Neural progenitor cell (in vitro differentiated cells): ENCODE data around the gene USP17L29.
"Not testable (repeated sequence)": the region's sequence is repeated elsewhere in the genome, so short reads cannot be mapped to it uniquely, and the experiment has no call there.

ENCODE experiments used
- EZH2 ChIP-seq: fragments of 200-600 bp; sonication (generic); IDR thresholded peaks from 2 replicates; pipeline ENCODE4 v1.6.1; 2017; ENCODE audit warnings: antibody characterized with exemption, mild to moderate bottlenecking, moderate library complexity
- EZH2phosphoT487 ChIP-seq: fragments of 200-600 bp; sonication (generic); IDR thresholded peaks from 2 replicates; pipeline ENCODE4 v1.6.1; 2017; ENCODE audit warnings: antibody characterized with exemption
- TF ChIP-seq, protein P1 (sequence below): fragments of 200-600 bp; sonication (generic); IDR thresholded peaks from 2 replicates; pipeline ENCODE4 v1.5.1; 2017; ENCODE audit warnings: antibody characterized with exemption, mild to moderate bottlenecking

DNA sequence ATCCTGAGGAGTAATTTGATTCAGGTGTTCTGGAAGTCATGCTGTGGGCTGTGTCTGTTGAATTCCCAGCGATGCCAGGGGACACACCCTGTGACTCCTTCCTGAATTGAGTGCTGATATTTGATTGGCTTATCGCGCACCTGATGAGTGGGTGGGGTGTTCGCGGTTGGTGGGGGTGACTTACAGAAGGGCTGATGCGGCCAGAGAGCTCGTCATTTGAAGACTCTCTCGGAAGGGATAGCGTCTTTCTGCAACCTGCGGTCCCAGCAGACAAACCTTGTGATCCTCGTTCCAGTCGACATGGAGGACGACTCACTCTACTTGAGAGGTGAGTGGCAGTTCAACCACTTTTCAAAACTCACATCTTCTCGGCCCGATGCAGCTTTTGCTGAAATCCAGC is 9.4 kb downstream of the USP17L29 start, which contains the start of gene USP17L30:
- TF ChIP-seq, protein P1, sequence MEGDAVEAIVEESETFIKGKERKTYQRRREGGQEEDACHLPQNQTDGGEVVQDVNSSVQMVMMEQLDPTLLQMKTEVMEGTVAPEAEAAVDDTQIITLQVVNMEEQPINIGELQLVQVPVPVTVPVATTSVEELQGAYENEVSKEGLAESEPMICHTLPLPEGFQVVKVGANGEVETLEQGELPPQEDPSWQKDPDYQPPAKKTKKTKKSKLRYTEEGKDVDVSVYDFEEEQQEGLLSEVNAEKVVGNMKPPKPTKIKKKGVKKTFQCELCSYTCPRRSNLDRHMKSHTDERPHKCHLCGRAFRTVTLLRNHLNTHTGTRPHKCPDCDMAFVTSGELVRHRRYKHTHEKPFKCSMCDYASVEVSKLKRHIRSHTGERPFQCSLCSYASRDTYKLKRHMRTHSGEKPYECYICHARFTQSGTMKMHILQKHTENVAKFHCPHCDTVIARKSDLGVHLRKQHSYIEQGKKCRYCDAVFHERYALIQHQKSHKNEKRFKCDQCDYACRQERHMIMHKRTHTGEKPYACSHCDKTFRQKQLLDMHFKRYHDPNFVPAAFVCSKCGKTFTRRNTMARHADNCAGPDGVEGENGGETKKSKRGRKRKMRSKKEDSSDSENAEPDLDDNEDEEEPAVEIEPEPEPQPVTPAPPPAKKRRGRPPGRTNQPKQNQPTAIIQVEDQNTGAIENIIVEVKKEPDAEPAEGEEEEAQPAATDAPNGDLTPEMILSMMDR: not testable (repeated sequence)
- not testable (repeated sequence) for TF ChIP-seq EZH2, EZH2phosphoT487
